ENCODE results near the gene IMPACT. TPM values are rescaled to one million over a fixed set of nuclear protein-coding genes. Genes with fewer than 3 reads are reported as not detected.

IMPACT gene
- total and polyA plus RNA-seq, 2 of the 4 experiments (the other 2 are of a cell fraction): 11.8 to 13.8 TPM

DNA sequence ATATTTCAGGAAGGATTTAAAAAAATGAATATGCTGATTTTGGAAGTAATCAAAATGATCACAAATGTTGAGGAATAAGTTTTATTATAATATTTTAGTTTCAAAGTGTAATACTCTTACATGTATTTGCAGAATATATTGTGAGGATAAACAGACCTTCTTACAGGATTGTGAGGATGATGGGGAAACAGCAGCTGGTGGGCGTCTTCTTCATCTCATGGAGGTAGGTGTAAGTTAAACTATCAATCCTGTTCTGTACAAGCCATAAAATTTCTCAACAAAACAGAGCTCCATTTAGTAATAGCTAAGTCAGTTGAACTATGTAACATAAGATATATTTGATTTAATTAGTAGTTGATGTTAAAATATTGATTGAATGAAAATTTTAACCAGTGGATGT lies 21.5 kb downstream of the IMPACT start:
- no peak overlapping the region for H4K5ac ChIP-seq (ENCODE audit: low read depth, low read length)
- no TSS peak for BruUV-seq (replicated peaks)
- no peak overlapping the region for H2AK9ac ChIP-seq (replicated peaks; ENCODE audit: low read depth, low read length, poor library complexity)
- no peak overlapping the region for H3K4me2 ChIP-seq (ENCODE audit: low read depth, low read length)
- ATAC-seq (ENCODE audit: low read depth) (no peak), DNase-seq (no peak)
- CTCF ChIA-PET: interaction anchor here (0.6 to 1.4 kb wide), 2 partner anchors 39 to 236 kb away, joined by 4 to 5 read pairs; no protein-coding TSS in a partner anchor
- no peaks in the 10 kb centered on the region for H3K9me3 ChIP-seq (ENCODE audit: control insufficient read depth, insufficient read depth, low read length)
- H2AK5ac ChIP-seq (ENCODE audit: low read depth, low read length): no peak overlapping the region
- H3K23ac ChIP-seq (ENCODE audit: low read depth, low read length): no peak overlapping the region
- no peak overlapping the region for H2BK20ac ChIP-seq (ENCODE audit: low read depth, low read length)
- no peaks in the 10 kb centered on the region for H3K27me3 ChIP-seq (ENCODE audit: control insufficient read depth, insufficient read depth, low read length)
- in situ Hi-C loops (cut with MboI; ENCODE audit: low sequenced_read_pairs) (no loop called here), dilution Hi-C loops (cut with HindIII; ENCODE audit: low sequenced_read_pairs, unreplicated experiment) (no loop called here), intact Hi-C loops (cut with micrococcal nuclease) (loop anchor here (2.0 kb wide), 1 partner anchor 41 kb away; no protein-coding TSS in a partner anchor)
- no peak overlapping the region for H3K56ac ChIP-seq (ENCODE audit: extremely low read depth, insufficient read depth, low read length)
- no peak overlapping the region for H3K18ac ChIP-seq (ENCODE audit: low read depth, low read length)
- POLR2A ChIA-PET (ENCODE audit: unreplicated experiment): no interaction called here
- H2BK5ac ChIP-seq (ENCODE audit: low read depth, low read length, poor library complexity, severe bottlenecking): no peak overlapping the region
- H3K9me1 ChIP-seq (ENCODE audit: insufficient read depth, low read length): no peaks in the 10 kb centered on the region
- TF ChIP-seq MAZ (IDR thresholded peaks at IDR 0.05; ENCODE audit: borderline replicate concordance, low read depth, low read length) (no peak), BHLHE40 (IDR thresholded peaks at IDR 0.05; ENCODE audit: low read depth, low read length) (no peak), MAFK (IDR thresholded peaks at IDR 0.05; ENCODE audit: low read depth, low read length) (no peak), RAD21 (IDR thresholded peaks at IDR 0.05; ENCODE audit: low read length) (no peak), RCOR1 (IDR thresholded peaks at IDR 0.05; ENCODE audit: insufficient replicate concordance, low read length) (no peak), POLR2A (IDR thresholded peaks at IDR 0.05; ENCODE audit: low read depth, low read length) (no peak), CHD1 (IDR thresholded peaks at IDR 0.05; ENCODE audit: low read depth, low read length) (no peak), MXI1 (IDR thresholded peaks at IDR 0.05; ENCODE audit: borderline replicate concordance, low read depth, low read length) (no peak), RFX5 (IDR thresholded peaks at IDR 0.05; ENCODE audit: low read depth, low read length) (no peak), SMC3 (IDR thresholded peaks at IDR 0.05; ENCODE audit: low read depth, low read length) (no peak), CEBPB (IDR thresholded peaks at IDR 0.05; ENCODE audit: low read depth, low read length) (no peak), FOS (IDR thresholded peaks at IDR 0.05; ENCODE audit: low read depth, low read length) (no peak), NFE2L2 (IDR thresholded peaks at IDR 0.05; ENCODE audit: low read depth, low read length) (no peak)
- TF ChIP-seq, protein P1, sequence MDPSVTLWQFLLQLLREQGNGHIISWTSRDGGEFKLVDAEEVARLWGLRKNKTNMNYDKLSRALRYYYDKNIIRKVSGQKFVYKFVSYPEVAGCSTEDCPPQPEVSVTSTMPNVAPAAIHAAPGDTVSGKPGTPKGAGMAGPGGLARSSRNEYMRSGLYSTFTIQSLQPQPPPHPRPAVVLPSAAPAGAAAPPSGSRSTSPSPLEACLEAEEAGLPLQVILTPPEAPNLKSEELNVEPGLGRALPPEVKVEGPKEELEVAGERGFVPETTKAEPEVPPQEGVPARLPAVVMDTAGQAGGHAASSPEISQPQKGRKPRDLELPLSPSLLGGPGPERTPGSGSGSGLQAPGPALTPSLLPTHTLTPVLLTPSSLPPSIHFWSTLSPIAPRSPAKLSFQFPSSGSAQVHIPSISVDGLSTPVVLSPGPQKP (IDR thresholded peaks at IDR 0.05; ENCODE audit: borderline replicate concordance, low read depth, low read length): no peak
- TF ChIP-seq, protein P2, sequence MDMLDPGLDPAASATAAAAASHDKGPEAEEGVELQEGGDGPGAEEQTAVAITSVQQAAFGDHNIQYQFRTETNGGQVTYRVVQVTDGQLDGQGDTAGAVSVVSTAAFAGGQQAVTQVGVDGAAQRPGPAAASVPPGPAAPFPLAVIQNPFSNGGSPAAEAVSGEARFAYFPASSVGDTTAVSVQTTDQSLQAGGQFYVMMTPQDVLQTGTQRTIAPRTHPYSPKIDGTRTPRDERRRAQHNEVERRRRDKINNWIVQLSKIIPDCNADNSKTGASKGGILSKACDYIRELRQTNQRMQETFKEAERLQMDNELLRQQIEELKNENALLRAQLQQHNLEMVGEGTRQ (IDR thresholded peaks at IDR 0.05; ENCODE audit: low read depth, low read length): no peak
- TF ChIP-seq, protein P3, sequence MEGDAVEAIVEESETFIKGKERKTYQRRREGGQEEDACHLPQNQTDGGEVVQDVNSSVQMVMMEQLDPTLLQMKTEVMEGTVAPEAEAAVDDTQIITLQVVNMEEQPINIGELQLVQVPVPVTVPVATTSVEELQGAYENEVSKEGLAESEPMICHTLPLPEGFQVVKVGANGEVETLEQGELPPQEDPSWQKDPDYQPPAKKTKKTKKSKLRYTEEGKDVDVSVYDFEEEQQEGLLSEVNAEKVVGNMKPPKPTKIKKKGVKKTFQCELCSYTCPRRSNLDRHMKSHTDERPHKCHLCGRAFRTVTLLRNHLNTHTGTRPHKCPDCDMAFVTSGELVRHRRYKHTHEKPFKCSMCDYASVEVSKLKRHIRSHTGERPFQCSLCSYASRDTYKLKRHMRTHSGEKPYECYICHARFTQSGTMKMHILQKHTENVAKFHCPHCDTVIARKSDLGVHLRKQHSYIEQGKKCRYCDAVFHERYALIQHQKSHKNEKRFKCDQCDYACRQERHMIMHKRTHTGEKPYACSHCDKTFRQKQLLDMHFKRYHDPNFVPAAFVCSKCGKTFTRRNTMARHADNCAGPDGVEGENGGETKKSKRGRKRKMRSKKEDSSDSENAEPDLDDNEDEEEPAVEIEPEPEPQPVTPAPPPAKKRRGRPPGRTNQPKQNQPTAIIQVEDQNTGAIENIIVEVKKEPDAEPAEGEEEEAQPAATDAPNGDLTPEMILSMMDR (conservative IDR thresholded peaks at IDR 0.05; ENCODE audit: low read depth, low read length): no peak
- H4K91ac ChIP-seq (ENCODE audit: insufficient read depth, low read depth, low read length): no peak overlapping the region
- H3K14ac ChIP-seq (replicated peaks; ENCODE audit: low read depth, low read length): no peak overlapping the region
- H4K20me1 ChIP-seq (ENCODE audit: insufficient read depth, low read length): no peaks in the 10 kb centered on the region
- H3K4me3 ChIP-seq (ENCODE audit: insufficient read depth, low read depth, low read length): no peak overlapping the region
- no peak overlapping the region for H3K27ac ChIP-seq (ENCODE audit: insufficient read depth, low read length)
- no peaks in the 10 kb centered on the region for H3K79me1 ChIP-seq (ENCODE audit: low read depth in 1 of 2, low read length in 2 of 2)
- no peak overlapping the region for H2BK15ac ChIP-seq (ENCODE audit: low read depth, low read length)
- no peaks in the 10 kb centered on the region for H3K4me1 ChIP-seq (ENCODE audit: control insufficient read depth, insufficient read depth, low read length)
- no CpG with 5 or more reads among the region's 1 CpG for WGBS, 2 experiments (ENCODE audit: extremely low coverage in 2 of 2, insufficient read length in 1 of 2)
- no peak overlapping the region for H3K4ac ChIP-seq (ENCODE audit: low read depth, low read length)
- no peak overlapping the region for H2AFZ ChIP-seq (replicated peaks; ENCODE audit: low read length, poor library complexity)
- no peak overlapping the region for H3K9ac ChIP-seq (ENCODE audit: low read depth, low read length)
- peaks cover 22% of the 10 kb centered on the region for H3K36me3 ChIP-seq (ENCODE audit: control insufficient read depth, insufficient read depth, low read length)
- H4K8ac ChIP-seq (ENCODE audit: low read depth in 2 of 2, low read length in 2 of 2): no peak overlapping the region
- H2BK120ac ChIP-seq (ENCODE audit: low read depth, low read length): no peak overlapping the region
